Activated T-cell treated with anti-CD3 and anti-CD28 coated beads for 1 hour (primary cell): ENCODE data around the gene PRRC1.
A peak's percentile ranks its signal among the peaks of the same experiment; 100 is the strongest.
"Not testable (repeated sequence)": the region's sequence is repeated elsewhere in the genome, so short reads cannot be mapped to it uniquely, and the experiment has no call there.

ENCODE experiments used
- DNase-seq: peaks from one replicate; pipeline ENCODE4 v3.0.0-alpha.2; 2020; ENCODE audit warnings: low read depth

PRRC1 gene

GRCh38 chr5:127517480-127518318 is at the start of gene PRRC1:
PRRC1 (plus strand) TSS chr5:127517640; CDS start chr5:127523480, 5,840 bp downstream.
- peak; percentile 67 for DNase-seq

- no peak for DNase-seq
Measured at GRCh38 chr5:127471211-127471610, 46.2 kb upstream of the PRRC1 start.

- DNase-seq = no peak
Measured at GRCh38 chr5:127472700-127473099, 44.7 kb upstream of the PRRC1 start.

DNA sequence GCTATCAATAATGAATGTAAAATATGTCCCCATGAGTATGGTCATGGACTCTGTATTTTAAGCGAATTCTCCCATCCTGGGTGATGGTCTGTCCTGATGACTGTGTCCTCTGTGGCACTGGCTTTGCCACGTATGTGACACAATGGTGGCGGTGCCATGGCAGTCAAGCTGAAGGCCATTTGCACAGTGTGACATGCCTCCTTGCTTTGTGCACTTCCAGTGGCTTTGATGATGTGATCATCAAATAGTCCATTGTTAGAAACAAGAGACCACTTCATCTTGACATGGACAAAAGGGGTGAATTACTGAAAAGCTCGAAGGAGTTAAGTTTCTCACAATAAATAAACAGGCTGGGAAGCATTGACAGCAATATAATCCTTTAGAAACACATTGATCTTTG is 31.0 kb upstream of the PRRC1 start:
- no peak for DNase-seq

DNA sequence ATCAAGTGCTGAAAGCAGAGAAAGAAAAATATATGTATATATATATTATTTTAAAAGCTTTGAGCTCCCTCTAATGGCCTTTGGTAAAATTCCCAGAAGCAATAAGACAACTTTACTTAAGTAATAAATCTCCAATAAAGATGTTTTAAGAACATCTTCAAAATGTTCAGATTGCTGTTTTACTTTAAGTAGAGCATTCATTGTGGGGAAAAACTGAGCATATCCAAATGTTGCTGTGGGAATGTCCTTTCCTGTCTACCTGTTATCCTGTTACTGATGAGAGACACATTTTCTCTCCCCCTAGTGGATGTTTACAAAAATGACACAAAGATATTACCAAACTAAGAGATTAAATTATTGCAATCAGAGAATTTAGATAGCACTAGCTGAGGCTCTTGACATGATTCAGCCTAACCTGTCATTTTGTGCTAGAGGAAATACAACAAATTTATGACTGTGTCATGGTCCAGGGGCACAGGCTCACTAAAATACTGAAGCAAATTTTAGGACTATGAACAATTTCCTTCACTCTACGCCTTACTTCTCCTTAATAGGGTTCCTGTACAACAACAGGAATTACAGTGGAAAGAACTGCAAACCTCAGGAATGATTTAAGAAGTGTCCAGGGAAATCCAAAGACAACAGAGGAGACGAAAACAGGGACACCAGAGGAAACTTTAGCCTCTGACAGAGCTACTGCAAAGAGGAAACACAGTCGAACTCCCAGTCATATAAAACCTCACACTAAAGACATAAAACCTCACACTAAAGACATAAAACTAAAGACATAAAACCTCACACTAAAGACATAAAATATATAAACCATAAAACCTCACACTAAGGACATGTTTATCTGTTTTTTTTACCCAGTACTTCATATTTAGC is 24.3 kb upstream of the PRRC1 start:
- no peak for DNase-seq

GRCh38 chr5:127498548-127498947 is 18.9 kb upstream of the PRRC1 start:
- no peak for DNase-seq

- no peak for DNase-seq
Measured at GRCh38 chr5:127505905-127506304, 11.5 kb upstream of the PRRC1 start.

- DNase-seq = no peak
Measured at GRCh38 chr5:127506616-127507015, 10.8 kb upstream of the PRRC1 start.

DNA sequence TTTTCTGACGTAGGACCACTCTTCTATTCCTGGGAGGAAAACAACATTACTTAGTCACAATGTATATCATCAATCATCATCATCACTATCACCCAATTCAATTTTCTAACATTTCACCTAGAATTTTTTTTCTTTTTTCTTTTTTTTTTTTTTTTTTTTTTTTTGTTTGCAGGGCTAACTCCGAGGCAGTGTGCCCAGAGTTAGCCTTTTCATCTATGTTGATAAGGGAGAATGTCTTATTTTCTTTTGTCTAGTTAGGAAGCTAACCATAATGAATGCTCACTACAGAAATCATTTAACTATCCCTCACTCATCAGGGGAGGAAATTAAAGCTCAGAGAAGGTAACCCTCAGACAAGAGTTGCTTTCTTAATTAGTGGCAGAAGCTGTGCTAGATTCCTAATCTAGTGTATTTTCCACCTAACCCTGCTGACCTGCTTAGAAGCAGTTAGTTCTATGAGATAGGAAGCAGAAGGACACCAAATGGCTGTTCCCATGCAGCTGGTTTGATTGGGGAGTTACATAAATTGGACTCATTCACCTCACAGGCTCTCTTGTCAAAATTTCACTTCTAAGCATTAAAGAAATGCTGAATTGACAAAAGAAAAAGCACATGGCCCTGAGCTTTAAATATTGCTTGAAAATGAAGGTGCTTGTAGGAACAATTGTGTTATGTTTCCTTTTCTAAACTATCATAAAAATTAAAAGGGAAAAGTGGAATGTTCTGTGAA is 8.6 kb upstream of the PRRC1 start:
- DNase-seq = no peak

DNA sequence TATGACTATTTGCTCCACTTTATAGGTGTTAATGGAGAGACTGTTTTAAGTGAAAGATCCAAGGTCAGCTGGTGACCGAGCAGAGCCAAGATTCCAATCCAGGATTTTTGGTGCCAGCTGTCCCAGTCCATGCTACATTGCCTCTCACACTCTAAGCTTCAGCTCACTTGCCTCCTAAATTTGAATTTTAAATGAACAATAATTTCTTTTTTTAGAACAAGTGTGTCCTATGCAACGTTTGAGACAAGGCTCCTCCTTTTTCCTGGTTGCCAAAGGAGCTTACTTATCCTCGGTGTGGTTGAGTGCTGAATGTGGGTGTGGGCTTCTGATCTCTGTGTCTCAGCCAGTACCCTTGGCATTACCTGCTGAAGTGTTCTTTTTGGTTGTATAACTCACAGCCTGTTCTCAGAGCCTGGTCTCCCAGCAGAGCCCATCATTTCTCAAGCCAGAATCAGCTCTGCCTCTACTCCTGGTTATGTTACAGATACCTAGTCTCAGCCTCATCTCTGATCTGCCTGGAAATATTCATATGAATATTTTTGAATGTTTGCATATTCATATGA is 4.0 kb upstream of the PRRC1 start:
- no peak for DNase-seq

DNA sequence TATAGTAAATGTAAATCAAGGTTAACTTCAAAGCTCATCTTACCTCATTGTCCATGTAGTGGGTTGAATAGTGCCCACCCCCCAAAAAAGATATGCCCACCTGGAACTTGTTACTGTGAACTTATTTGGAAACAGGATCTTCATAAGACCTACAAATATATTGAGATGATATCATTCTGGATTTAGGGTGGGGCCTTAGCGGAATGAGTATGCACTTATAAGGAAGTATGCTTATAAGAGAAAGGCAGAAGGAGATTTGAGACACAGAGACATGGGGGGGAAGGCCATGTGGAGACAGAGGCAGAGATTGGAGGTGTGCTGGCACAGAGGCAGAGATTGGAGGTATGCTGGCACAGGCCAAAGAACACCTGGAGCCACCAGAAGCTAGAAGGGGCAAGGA is 2.6 kb upstream of the PRRC1 start:
- no peak for DNase-seq

DNA sequence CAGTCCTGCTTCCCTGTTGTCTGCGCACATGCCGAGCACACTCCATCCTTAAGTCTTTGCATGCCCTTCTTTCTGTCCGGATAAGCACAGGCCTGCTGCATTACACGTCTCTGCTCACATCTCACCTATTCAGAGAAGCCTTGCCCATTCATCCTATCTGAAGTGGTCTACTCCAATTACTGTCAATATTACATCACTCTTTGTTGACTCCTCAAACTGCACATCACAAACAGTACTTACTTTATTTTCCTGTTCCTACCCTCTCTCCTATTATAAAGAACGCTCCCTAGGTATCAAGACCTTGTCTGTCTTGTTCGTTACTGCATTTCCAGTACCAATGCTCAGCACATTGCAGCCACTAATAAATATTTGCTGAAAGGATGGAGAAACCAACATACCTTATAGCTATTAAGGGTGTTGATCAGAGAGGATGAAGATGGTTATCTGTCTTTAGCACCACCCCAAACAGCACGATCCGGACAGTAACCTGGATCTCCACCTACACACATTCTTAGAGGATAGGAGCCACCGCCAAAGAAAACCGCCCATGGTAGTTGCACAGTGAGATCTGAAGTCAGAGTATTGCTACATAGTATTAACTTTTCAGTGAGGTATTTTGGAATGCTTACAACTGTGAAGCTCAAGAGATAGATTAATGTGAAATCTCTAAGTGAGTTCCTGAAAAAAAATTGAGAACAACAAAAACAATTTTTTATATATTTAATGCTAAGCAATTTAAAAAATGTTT is 1.6 kb upstream of the PRRC1 start:
- no peak for DNase-seq

DNA sequence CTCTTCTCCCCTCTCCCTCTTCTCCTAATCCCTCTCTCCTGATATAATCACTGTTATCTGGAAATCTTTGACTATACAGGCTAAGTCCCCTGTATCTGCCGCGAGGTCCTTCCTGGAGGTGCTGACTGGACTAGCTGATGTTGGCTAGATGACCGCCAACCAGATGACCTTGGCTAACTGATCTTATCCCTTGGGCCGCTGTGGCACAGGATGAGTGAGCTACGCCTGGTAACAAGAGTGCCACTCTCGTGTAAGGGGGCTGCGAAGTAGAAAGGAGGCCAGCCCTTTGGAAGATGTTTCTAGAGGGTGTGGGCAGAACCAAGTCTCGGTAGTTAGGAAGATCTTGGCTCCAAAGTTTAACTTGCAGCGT is 345 bp upstream of the PRRC1 start:
- no peak for DNase-seq

DNA sequence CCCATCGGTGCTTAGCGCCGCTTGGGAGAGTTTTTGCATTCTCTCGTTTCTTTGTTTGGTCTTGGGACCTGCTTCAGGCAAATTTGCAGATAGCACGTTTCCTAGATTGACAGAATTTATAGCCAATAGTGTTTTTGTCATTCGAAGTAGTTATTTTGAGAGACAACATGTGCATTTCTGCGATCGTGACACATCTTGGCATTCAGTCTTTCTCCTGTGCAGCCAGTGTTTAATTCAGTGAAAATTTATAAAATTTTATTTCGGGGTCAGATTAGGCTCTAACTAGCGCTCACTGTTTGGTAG is 830 bp downstream of the PRRC1 start:
- no peak for DNase-seq

DNA sequence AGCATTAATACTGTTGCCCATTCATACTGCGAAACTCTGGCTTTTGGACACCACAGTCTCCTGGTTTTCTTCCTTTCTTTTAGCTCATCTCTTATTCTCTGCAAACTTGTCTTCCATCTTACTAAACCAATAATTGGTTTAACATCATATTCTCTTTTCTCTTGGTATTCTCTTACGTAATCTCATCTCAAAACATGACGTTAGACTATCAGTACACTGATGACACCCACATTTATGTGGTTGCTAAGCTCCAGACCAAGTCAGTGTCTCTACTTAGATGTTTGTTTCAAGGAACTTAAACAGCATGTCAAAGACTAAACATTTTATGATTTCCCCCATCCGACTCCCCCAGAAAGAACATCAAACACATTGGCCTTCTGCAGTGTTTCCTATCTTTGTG is 2.1 kb downstream of the PRRC1 start:
- no peak for DNase-seq

- DNase-seq = no peak
Measured at GRCh38 chr5:127521138-127521770, 3.8 kb downstream of the PRRC1 start.

- no peak for DNase-seq
Measured at GRCh38 chr5:127525181-127525580, 7.7 kb downstream of the PRRC1 start.

- DNase-seq = no peak
Measured at GRCh38 chr5:127529904-127530682, 12.7 kb downstream of the PRRC1 start.

DNA sequence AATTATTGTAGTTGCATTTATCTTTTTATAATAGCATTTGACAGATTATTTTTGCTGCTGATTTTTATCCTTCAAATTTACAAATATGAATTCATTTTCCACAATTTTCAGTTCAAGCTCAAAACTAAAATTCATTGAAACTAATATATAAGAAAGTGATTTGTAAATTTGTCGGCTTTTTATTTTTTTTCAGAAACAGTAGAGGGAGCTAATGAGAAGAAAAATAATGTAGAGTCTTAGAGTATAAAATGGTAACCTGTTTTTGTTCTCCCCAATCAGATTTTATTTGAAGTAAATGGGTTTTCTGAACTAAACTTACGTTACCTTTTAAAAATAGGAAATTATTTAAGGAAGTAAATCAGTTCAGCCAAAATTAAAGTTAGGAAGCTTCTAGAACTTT is 19.2 kb downstream of the PRRC1 start:
- no peak for DNase-seq

DNA sequence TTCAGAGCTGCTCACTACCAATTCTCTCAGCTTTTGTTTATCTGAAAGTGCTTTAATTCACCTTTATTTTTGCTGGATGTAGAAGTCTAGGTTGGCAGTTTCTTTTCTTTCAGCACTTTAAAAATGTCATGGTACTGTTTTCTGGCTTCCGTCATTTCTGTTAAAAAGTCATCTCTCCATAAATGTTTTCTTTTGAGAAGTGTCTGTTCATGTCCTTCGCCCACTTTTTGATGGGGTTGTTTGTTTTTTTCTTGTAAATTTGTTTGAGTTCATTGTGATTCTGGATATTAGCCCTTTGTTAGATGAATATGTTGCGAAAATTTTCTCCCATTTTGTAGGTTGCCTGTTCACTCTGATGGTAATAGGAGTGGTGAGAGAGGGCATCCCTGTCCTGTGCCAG is 23.1 kb downstream of the PRRC1 start:
- not testable (repeated sequence) for DNase-seq
